HCT116 (cell line): ENCODE measurements around the gene TAS2R41. TPM values are rescaled to one million over a fixed set of nuclear protein-coding genes. Genes with fewer than 3 reads are reported as not detected.

ENCODE experiments used
- ATAC-seq: fragments of 200-7000 bp; cut with Tn5 transposase; 2 replicates; pipeline ENCODE4 v1.9.1; 2020; ENCODE audit warnings: mild to moderate bottlenecking, moderate library complexity
- BruUV-seq: library from RNA; stranded (reverse); fragments of 400-500 nt; replicated peaks from 2 replicates; lab custom pipeline; 2021; lab: Mats Ljungman, UMichigan
- CTCF ChIA-PET: fragments of 300-600 bp; sonication (Branson Sonifier 250); formaldehyde crosslinking; loops from one replicate; lab custom pipeline; 2021; ENCODE audit warnings: antibody characterized with exemption; lab: Charles Lee
- POLR2A ChIA-PET: fragments of 300-600, 350-600 bp; sonication (Branson Sonifier 250); formaldehyde crosslinking; loops from one replicate; lab custom pipeline; 2021; ENCODE audit warnings: antibody characterized with exemption; lab: Charles Lee
- RAD21 ChIA-PET, 2 experiments: fragments of 300-600 bp; sonication (Branson Sonifier 250); formaldehyde crosslinking; loops; one replicate each; lab custom pipeline; 2023; ENCODE audit warnings: low total read pairs in 2 of 2; ENCODE audit not compliant: uncharacterized antibody in 2 of 2, unreplicated experiment in 2 of 2, low non-redundant PET in 1 of 2; lab: Charles Lee
- DNase-seq: peaks from one replicate; pipeline ENCODE4 v3.0.0-alpha.2; 2010; ENCODE audit warnings: low read depth, low spot score
- H2AFZ ChIP-seq: fragments of 200-600 bp; shearing (Covaris generic), sonication (generic); 2 replicates; pipeline ENCODE4 v1.6.1; 2017; ENCODE audit warnings: low read depth, mixed run types, mixed read lengths, antibody characterized with exemption, low read length; ENCODE audit not compliant: poor library complexity, severe bottlenecking
- H3K27ac ChIP-seq: 2 replicates; pipeline ENCODE4 v1.5.1; 2012; ENCODE audit warnings: low read depth, low read length
- H3K27me3 ChIP-seq: fragments of 200-600 bp; sonication (generic); 2 replicates; pipeline ENCODE4 v1.6.1; 2016; ENCODE audit warnings: mixed run types, low read length, mixed read lengths; ENCODE audit not compliant: insufficient read depth
- H3K36me3 ChIP-seq, 2 experiments: fragments of 200-500 bp in 1 of 2; fragments of 200-600 bp in 1 of 2; sonication (Bioruptor generic) in 1 of 2; sonication (generic) in 1 of 2; 2 replicates each; pipeline versions ENCODE4 v1.5.1 to v1.6.1; 2014 to 2016; ENCODE audit warnings: low read length in 2 of 2, inconsistent platforms in 1 of 2, mixed read lengths in 1 of 2, mixed run types in 1 of 2; ENCODE audit not compliant: insufficient read depth in 2 of 2, control insufficient read depth in 1 of 2
- H3K4me1 ChIP-seq, 2 experiments: fragments of 200-600 bp in 1 of 2; sonication (generic) in 1 of 2; 2 replicates each; pipeline versions ENCODE4 v1.5.1 to v1.6.1; 2012 to 2017; ENCODE audit warnings: low read length in 2 of 2, inconsistent platforms in 1 of 2, mild to moderate bottlenecking in 1 of 2, mixed read lengths in 1 of 2, mixed run types in 1 of 2, moderate library complexity in 1 of 2; ENCODE audit not compliant: insufficient read depth in 2 of 2, control insufficient read depth in 1 of 2
- H3K4me2 ChIP-seq: fragments of 200-600 bp; sonication (generic); 2 replicates; pipeline ENCODE4 v1.6.1; 2017; ENCODE audit warnings: mixed run types, low read length, mixed read lengths
- H3K4me3 ChIP-seq, 2 experiments: fragments of 200-600 bp in 1 of 2; sonication (generic) in 1 of 2; replicated peaks in 1 of 2; 2 replicates each; pipeline ENCODE4 v1.5.1; 2011 to 2016; ENCODE audit warnings: low read length in 2 of 2, control low read depth in 1 of 2, low read depth in 1 of 2, mild to moderate bottlenecking in 1 of 2, mixed read lengths in 1 of 2, mixed run types in 1 of 2
- H3K79me2 ChIP-seq: fragments of 200-600 bp; sonication (generic); 2 replicates; pipeline ENCODE4 v1.6.1; 2017; ENCODE audit warnings: mild to moderate bottlenecking, mixed run types, low read length, moderate library complexity, mixed read lengths; ENCODE audit not compliant: insufficient read depth
- H3K9ac ChIP-seq: fragments of 200-600 bp; sonication (generic); 2 replicates; pipeline ENCODE4 v1.6.1; 2016; ENCODE audit warnings: low read length, mixed read lengths
- H3K9me2 ChIP-seq: fragments of 200-600 bp; sonication (generic), shearing (Covaris generic); 2 replicates; pipeline ENCODE4 v1.6.1; 2017; ENCODE audit warnings: mixed run types, mild to moderate bottlenecking, moderate library complexity; ENCODE audit not compliant: insufficient read depth
- H3K9me3 ChIP-seq, 2 experiments: fragments of 200-500 bp in 1 of 2; fragments of 200-600 bp in 1 of 2; sonication (Bioruptor generic) in 1 of 2; sonication (generic) in 1 of 2; 2 replicates each; pipeline ENCODE4 v1.6.1; 2014 to 2017; ENCODE audit warnings: low read length in 2 of 2, mixed read lengths in 2 of 2, inconsistent platforms in 1 of 2, low read depth in 1 of 2, mild to moderate bottlenecking in 1 of 2, mixed run types in 1 of 2, moderate library complexity in 1 of 2; ENCODE audit not compliant: control insufficient read depth in 1 of 2, insufficient read depth in 1 of 2
- H4K20me1 ChIP-seq: fragments of 200-600 bp; sonication (generic), shearing (Covaris generic); 2 replicates; pipeline ENCODE4 v1.6.1; 2017; ENCODE audit warnings: mixed run types, mild to moderate bottlenecking, moderate library complexity; ENCODE audit not compliant: insufficient read depth
- CBX3 ChIP-seq: IDR thresholded peaks from 2 replicates; pipeline ENCODE4 v1.6.1; 2012; ENCODE audit warnings: low read depth
- CEBPB ChIP-seq: IDR thresholded peaks from 2 replicates; pipeline ENCODE4 v1.6.1; 2012; ENCODE audit warnings: low read depth
- EGR1 ChIP-seq: IDR thresholded peaks from 2 replicates; pipeline ENCODE4 v1.6.1; 2012; ENCODE audit warnings: low read depth
- FOSL1 ChIP-seq: IDR thresholded peaks from 2 replicates; pipeline ENCODE4 v1.6.1; 2012; ENCODE audit warnings: low read depth
- JUND ChIP-seq: IDR thresholded peaks from 2 replicates; pipeline ENCODE4 v1.6.1; 2012
- POLR2A ChIP-seq: IDR thresholded peaks from 2 replicates; pipeline ENCODE4 v1.7.0; 2011; ENCODE audit warnings: borderline replicate concordance; ENCODE audit not compliant: insufficient read depth, insufficient read length; ENCODE audit errors: extremely low read depth
- POLR2AphosphoS5 ChIP-seq: IDR thresholded peaks from 2 replicates; pipeline ENCODE4 v1.6.1; 2011; ENCODE audit warnings: mild to moderate bottlenecking, low read depth, low read length, moderate library complexity
- SIN3A ChIP-seq: IDR thresholded peaks from 2 replicates; pipeline ENCODE4 v1.6.1; 2012; ENCODE audit warnings: low read depth
- SP1 ChIP-seq: IDR thresholded peaks from 2 replicates; pipeline ENCODE4 v1.6.1; 2012; ENCODE audit warnings: low read depth
- SRF ChIP-seq: IDR thresholded peaks from 2 replicates; pipeline ENCODE4 v1.6.1; 2012; ENCODE audit warnings: low read depth
- TCF7L2 ChIP-seq: IDR thresholded peaks from 2 replicates; pipeline ENCODE4 v1.7.0; 2011; ENCODE audit warnings: borderline replicate concordance, inconsistent platforms; ENCODE audit not compliant: insufficient read depth, insufficient read length; ENCODE audit errors: extremely low read depth
- YY1 ChIP-seq: IDR thresholded peaks from 2 replicates; pipeline ENCODE4 v1.6.1; 2011; ENCODE audit warnings: low read length, low read depth, moderate library complexity, mild to moderate bottlenecking; ENCODE audit not compliant: insufficient replicate concordance; ENCODE audit errors: extremely low read depth
- ZNF274 ChIP-seq: fragments of 200-500 bp; sonication (Bioruptor generic); IDR thresholded peaks from 2 replicates; pipeline ENCODE4 v1.6.1; 2014; ENCODE audit warnings: mild to moderate bottlenecking, low read depth, low read length, inconsistent platforms
- intact Hi-C: fragments of 100-400 bp; cut with micrococcal nuclease; formaldehyde crosslinking; loops from 2 replicates; pipeline ENCODE4 v1.10.0; 2022
- total RNA-seq: library from RNA; stranded (reverse); gene quantifications from one replicate; pipeline ENCODE4 v1.2.1, GENCODE V29; 2021; ENCODE audit not compliant: unreplicated experiment
- TF ChIP-seq, protein P1 (sequence below): IDR thresholded peaks from 2 replicates; pipeline ENCODE4 v1.6.1; 2012
- TF ChIP-seq, protein P2 (sequence below): IDR thresholded peaks from 2 replicates; pipeline ENCODE4 v1.6.1; 2012; ENCODE audit warnings: low read depth

The TAS2R41 gene
- total RNA-seq, 1 experiment from 2014 or later, result not detected

DNA sequence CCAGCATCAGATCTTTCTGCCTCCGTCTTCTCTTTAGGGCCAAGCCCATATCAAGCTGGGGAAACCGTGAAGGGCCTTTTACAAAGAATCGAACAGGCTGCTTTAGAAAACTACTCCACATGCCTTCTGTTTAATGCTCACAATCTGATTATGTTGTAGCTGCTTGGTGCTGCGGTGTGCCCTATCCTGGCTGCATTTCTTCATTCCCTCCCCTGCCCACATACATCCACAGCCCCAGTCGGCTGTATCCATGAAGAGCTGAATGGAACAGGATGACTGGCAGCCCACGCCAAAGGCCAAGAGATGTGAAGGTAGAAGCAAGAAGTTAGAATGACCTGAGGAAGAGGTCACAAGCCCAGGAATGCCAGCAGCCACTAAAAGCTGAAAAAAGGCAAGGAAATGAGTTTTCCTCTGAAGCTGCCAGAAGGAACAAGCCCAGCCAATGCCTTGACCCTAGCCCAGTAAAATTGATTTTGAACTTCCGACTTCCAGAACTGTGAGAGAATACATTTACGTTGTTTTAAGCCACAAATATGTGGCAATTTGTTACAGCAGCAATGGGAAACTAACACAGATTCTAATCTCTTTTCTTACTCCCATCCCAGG, 22.2 kb downstream of the TAS2R41 start:
- no TSS peak for BruUV-seq
- CTCF ChIA-PET, result interaction anchor here (1.2 kb wide), 1 partner anchor 9 kb away, joined by 4 read pairs; no protein-coding TSS in a partner anchor
- no peaks in the 10 kb centered on the region for H3K27me3 ChIP-seq
- H3K9me3 ChIP-seq, result no peaks in the 10 kb centered on the region
- H3K4me3 ChIP-seq, result no peak overlapping the region
- no peaks in the 10 kb centered on the region for H3K9me2 ChIP-seq
- RAD21 ChIA-PET, result no interaction called here
- H3K27ac ChIP-seq, result no peak overlapping the region
- no peak for TF ChIP-seq FOSL1
- TF ChIP-seq SIN3A, result no peak
- TF ChIP-seq, protein P1, sequence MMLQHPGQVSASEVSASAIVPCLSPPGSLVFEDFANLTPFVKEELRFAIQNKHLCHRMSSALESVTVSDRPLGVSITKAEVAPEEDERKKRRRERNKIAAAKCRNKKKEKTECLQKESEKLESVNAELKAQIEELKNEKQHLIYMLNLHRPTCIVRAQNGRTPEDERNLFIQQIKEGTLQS, result no peak
- no peak for TF ChIP-seq CBX3
- no peak for TF ChIP-seq SP1
- TF ChIP-seq JUND, result no peak
- no peak for TF ChIP-seq YY1
- no peak for TF ChIP-seq TCF7L2
- TF ChIP-seq POLR2A, result no peak
- no peaks in the 10 kb centered on the region for H3K36me3 ChIP-seq
- no peaks in the 10 kb centered on the region for H4K20me1 ChIP-seq
- no peak for ATAC-seq
- POLR2A ChIA-PET, result interaction anchor here (0.7 kb wide), 1 partner anchor 1157 kb away, joined by 3 read pairs; no protein-coding TSS in a partner anchor
- H2AFZ ChIP-seq, result no peak overlapping the region
- intact Hi-C loops, result loop anchor here (10.0 kb wide), 1 partner anchor 495 kb away; no protein-coding TSS in a partner anchor
- H3K79me2 ChIP-seq, result no peaks in the 10 kb centered on the region
- H3K9ac ChIP-seq, result no peak overlapping the region
- no peaks in the 10 kb centered on the region for H3K4me1 ChIP-seq
- no peak overlapping the region for H3K4me2 ChIP-seq
- DNase-seq, result no peak

DNA sequence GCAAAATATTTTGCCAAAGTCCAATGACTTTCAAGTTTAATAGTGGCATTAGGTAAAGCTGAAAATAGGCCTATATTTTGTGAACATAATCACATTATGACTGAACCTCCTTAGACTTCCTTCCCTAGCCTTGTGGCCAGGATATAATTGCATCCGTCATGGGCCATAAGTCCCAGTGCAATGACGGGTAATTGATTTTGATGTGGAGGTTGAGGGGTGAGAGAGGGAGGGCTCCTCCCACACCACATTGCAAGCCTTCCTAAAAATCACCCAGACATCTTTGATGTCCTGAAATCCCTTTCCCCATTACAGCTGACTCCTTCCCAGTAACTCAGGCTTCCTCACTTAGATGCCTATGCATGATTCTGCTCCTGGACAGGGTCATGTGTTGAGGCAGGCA, 25.6 kb downstream of the TAS2R41 start:
- no peak overlapping the region for H3K4me2 ChIP-seq
- BruUV-seq, result no TSS peak
- H2AFZ ChIP-seq, result no peak overlapping the region
- ChIA-PET CTCF (no interaction called here), POLR2A (no interaction called here), RAD21 (no interaction called here)
- no peak overlapping the region for H3K27ac ChIP-seq
- ATAC-seq (no peak), DNase-seq (no peak)
- H3K27me3 ChIP-seq, result no peaks in the 10 kb centered on the region
- H3K36me3 ChIP-seq, result no peaks in the 10 kb centered on the region
- no peak overlapping the region for H3K4me3 ChIP-seq
- H3K9me3 ChIP-seq, result no peaks in the 10 kb centered on the region
- H3K9me2 ChIP-seq, result no peaks in the 10 kb centered on the region
- intact Hi-C loops, result no loop called here
- no peaks in the 10 kb centered on the region for H4K20me1 ChIP-seq
- H3K4me1 ChIP-seq, result no peaks in the 10 kb centered on the region
- H3K9ac ChIP-seq, result no peak overlapping the region
- H3K79me2 ChIP-seq, result no peaks in the 10 kb centered on the region
- TF ChIP-seq YY1, result no peak
- TF ChIP-seq, protein P1, result no peak
- no peak for TF ChIP-seq POLR2AphosphoS5
- TF ChIP-seq CEBPB, result no peak
- TF ChIP-seq ZNF274, result no peak
- no peak for TF ChIP-seq CBX3
- no peak for TF ChIP-seq SIN3A
- TF ChIP-seq POLR2A, result no peak
- TF ChIP-seq SRF, result no peak
- no peak for TF ChIP-seq EGR1
- TF ChIP-seq, protein P2, sequence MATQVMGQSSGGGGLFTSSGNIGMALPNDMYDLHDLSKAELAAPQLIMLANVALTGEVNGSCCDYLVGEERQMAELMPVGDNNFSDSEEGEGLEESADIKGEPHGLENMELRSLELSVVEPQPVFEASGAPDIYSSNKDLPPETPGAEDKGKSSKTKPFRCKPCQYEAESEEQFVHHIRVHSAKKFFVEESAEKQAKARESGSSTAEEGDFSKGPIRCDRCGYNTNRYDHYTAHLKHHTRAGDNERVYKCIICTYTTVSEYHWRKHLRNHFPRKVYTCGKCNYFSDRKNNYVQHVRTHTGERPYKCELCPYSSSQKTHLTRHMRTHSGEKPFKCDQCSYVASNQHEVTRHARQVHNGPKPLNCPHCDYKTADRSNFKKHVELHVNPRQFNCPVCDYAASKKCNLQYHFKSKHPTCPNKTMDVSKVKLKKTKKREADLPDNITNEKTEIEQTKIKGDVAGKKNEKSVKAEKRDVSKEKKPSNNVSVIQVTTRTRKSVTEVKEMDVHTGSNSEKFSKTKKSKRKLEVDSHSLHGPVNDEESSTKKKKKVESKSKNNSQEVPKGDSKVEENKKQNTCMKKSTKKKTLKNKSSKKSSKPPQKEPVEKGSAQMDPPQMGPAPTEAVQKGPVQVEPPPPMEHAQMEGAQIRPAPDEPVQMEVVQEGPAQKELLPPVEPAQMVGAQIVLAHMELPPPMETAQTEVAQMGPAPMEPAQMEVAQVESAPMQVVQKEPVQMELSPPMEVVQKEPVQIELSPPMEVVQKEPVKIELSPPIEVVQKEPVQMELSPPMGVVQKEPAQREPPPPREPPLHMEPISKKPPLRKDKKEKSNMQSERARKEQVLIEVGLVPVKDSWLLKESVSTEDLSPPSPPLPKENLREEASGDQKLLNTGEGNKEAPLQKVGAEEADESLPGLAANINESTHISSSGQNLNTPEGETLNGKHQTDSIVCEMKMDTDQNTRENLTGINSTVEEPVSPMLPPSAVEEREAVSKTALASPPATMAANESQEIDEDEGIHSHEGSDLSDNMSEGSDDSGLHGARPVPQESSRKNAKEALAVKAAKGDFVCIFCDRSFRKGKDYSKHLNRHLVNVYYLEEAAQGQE, result no peak
